D341Med (cell line): ENCODE measurements around the gene DBNDD2.

Experiments
- DNase-seq: peaks from one replicate; pipeline ENCODE4 v3.0.0; 2012; ENCODE audit warnings: low spot score

Gene DBNDD2

GRCh38 chr20:45450097-45450818, 42.2 kb downstream of the DBNDD2 start:
- DNase-seq = peak; percentile 57

- no peak for DNase-seq
Observed at GRCh38 chr20:45452238-45452637, 44.1 kb downstream of the DBNDD2 start.

- DNase-seq = no peak
Observed at GRCh38 chr20:45452772-45453691, 44.9 kb downstream of the DBNDD2 start.

GRCh38 chr20:45456632-45457031, 48.5 kb downstream of the DBNDD2 start:
- DNase-seq = peak; percentile 55

- peak; percentile 48 for DNase-seq
Observed at GRCh38 chr20:45459606-45460005, 51.5 kb downstream of the DBNDD2 start.
